ENCODE measurements around the gene GLTP.

- TF ChIP-seq CTCF (IDR thresholded peaks at IDR 0.05): no peak
- no peak for TF ChIP-seq EP300 (IDR thresholded peaks at IDR 0.05)
These were observed 47.8 kb upstream of the GLTP start for GRCh38 chr12:109928058-109928656.

Measured in suprapubic skin (tissue), 3 donors.